AG04449 (cell line): ENCODE results near the gene ANTXR1.
A peak's percentile ranks its signal among the peaks of the same experiment; 100 is the strongest.

ENCODE experiments used
- CTCF ChIA-PET: fragments of 350-600 bp; formaldehyde crosslinking; extraction: SDS; loops from one replicate; lab custom pipeline; 2021; ENCODE audit warnings: antibody characterized with exemption; lab: Yijun Ruan, JAX
- POLR2A ChIA-PET: fragments of 400-600, 350-600 bp; formaldehyde crosslinking; extraction: SDS; loops from one replicate; lab custom pipeline; 2020; ENCODE audit warnings: antibody characterized with exemption, inconsistent platforms; lab: Yijun Ruan, JAX
- DNase-seq: peaks from one replicate; pipeline ENCODE4 v3.0.0-alpha.2; 2010; ENCODE audit warnings: low read depth, low spot score
- H3K4me3 ChIP-seq: 2 replicates; pipeline ENCODE4 v1.5.1; 2011; ENCODE audit warnings: low read depth, mild to moderate bottlenecking, control low read depth, low read length
- TF ChIP-seq, protein P1 (sequence below): IDR thresholded peaks from one replicate; pipeline ENCODE4 v1.5.1; 2011; ENCODE audit warnings: mild to moderate bottlenecking, moderate library complexity, low read length, control low read depth, inconsistent platforms; ENCODE audit not compliant: insufficient read depth; ENCODE audit errors: missing control alignments

ANTXR1 gene

DNA sequence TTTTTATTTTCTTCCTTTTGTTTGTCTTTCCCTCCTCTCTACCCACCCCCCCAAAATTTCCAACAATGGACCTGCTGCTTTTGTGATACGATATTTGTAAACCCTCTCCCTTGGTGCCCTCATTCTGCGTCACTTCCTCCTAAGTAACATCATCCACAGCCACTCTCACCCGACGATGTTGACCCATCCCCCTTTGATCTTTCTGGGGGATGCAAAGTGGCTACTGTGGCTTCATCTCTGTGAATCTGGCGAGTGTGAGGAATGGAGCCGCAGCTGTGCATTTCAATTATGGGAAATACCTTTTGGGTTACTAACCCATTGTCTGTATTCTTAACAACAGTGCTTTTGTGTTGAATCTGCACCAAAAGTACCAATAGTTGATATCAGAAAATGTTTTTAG, 19.4 kb downstream of the ANTXR1 start:
- CTCF ChIA-PET = interaction anchor here (1.9 kb wide), 1 partner anchor 274 kb away, joined by 5 read pairs; no protein-coding TSS in a partner anchor
- POLR2A ChIA-PET = no interaction called here
- no peak for DNase-seq

DNA sequence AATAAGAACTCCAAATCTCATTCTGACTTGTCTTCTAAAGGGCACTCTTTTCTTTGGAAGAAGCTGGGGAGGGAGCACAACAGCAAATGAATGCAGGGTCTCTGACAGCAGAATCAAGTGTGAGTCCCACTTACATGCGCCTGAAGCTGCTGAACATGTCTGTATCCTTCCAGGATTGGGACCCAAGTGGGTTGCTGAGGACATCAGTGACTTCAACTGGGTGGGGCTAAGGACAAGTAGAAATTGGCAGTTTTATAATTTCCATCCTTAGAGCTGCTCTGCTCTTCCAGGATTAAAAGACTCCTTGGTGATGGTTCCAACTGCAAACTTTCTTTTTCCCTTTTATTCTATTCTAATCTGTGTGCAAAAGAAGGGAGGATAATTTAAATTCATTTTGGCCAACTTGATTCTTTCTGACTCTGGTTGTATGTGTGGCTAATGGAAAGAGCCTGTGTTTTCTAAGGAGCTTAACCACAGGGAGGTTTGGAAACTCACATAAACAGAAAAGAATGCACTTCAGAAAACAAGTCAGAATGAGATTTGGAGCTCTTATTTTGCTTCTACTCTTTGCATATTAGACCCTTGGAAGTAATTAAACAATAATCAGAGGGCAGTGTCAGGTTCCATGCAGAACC, 20.6 kb downstream of the ANTXR1 start:
- no peak for DNase-seq
- TF ChIP-seq, protein P1, sequence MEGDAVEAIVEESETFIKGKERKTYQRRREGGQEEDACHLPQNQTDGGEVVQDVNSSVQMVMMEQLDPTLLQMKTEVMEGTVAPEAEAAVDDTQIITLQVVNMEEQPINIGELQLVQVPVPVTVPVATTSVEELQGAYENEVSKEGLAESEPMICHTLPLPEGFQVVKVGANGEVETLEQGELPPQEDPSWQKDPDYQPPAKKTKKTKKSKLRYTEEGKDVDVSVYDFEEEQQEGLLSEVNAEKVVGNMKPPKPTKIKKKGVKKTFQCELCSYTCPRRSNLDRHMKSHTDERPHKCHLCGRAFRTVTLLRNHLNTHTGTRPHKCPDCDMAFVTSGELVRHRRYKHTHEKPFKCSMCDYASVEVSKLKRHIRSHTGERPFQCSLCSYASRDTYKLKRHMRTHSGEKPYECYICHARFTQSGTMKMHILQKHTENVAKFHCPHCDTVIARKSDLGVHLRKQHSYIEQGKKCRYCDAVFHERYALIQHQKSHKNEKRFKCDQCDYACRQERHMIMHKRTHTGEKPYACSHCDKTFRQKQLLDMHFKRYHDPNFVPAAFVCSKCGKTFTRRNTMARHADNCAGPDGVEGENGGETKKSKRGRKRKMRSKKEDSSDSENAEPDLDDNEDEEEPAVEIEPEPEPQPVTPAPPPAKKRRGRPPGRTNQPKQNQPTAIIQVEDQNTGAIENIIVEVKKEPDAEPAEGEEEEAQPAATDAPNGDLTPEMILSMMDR = no peak
- no peak overlapping the region for H3K4me3 ChIP-seq
- ChIA-PET CTCF (interaction anchor here (0.7 to 1.9 kb wide), 3 partner anchors 9 to 273 kb away, joined by 3 to 5 read pairs (median 4); no protein-coding TSS in a partner anchor), POLR2A (interaction anchor here (1.1 kb wide), 1 partner anchor 273 kb away, joined by 3 read pairs; no protein-coding TSS in a partner anchor)

More for the DNA sequence above, 19.4 kb downstream of the ANTXR1 start:
- no peak overlapping the region for H3K4me3 ChIP-seq
- TF ChIP-seq, protein P1 = no peak

DNA sequence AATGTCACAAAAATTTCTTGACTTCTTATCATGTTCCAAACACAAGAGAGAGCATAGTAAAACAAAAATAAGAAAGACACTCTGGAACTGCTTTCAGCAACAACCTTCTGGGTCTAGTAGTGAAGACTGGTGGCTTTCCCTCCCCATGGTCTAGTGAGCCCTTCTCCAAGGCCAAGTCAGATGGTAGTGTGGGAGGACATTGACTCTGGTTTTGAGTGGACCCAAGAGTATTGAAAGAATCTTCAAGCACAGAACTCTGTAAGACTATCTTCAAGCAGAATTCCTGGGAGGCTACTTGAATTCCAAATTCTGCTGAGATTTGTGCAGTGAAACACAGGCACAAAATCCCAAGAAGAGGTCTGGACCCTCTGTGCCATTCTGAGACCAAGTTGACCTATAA, 21.1 kb downstream of the ANTXR1 start:
- ChIA-PET POLR2A (interaction anchor here (1.1 kb wide), 1 partner anchor 273 kb away, joined by 3 read pairs; no protein-coding TSS in a partner anchor), CTCF (interaction anchor here (1.2 to 1.9 kb wide), 2 partner anchors 10 to 273 kb away, joined by 4 to 5 read pairs; no protein-coding TSS in a partner anchor)
- TF ChIP-seq, protein P1 = no peak
- DNase-seq = no peak
- H3K4me3 ChIP-seq = no peak overlapping the region

DNA sequence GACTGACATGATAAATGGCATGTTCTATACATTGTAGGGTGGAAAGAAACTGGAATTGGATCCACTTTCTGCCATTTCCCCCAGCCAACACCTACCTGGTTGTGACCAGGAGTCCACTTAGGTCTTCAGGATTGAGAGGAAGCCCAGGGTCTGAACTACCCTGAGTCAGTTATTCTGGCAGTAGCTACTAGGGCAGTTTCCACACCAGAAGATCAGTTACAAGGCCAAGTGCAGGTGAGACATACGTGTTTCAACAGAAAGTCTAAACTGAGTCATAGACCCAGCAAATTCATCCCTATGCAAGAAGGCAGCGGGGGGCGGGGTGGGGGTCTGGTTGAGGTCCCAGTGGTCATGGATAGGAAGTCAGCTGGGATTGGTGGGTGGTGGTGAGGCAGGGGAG, 21.9 kb downstream of the ANTXR1 start:
- no peak for DNase-seq
- CTCF ChIA-PET = no interaction called here
- POLR2A ChIA-PET = no interaction called here
- TF ChIP-seq, protein P1 = no peak
- no peak overlapping the region for H3K4me3 ChIP-seq

DNA sequence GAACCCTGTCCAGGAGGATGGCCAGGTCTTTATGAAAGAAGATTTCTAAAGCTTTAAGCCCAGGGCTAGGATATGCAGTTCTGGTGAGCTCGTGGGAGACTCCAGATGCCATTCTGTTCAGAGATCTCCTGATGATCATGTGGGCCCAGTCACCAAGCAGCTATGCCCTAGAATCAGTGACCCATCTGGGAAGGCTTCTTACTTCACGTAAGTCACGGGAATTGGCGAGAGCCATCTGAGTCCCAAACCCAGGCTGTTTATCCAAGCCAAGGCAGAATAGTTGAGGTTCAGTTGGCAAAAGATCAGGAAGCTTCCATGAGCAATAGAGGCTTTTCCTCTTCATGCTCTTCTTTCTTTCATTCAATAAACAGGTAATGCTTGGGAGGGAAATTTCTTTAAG, 23.9 kb downstream of the ANTXR1 start:
- ChIA-PET POLR2A (no interaction called here), CTCF (no interaction called here)
- DNase-seq = peak; percentile 62
- no peak overlapping the region for H3K4me3 ChIP-seq
- TF ChIP-seq, protein P1 = no peak

DNA sequence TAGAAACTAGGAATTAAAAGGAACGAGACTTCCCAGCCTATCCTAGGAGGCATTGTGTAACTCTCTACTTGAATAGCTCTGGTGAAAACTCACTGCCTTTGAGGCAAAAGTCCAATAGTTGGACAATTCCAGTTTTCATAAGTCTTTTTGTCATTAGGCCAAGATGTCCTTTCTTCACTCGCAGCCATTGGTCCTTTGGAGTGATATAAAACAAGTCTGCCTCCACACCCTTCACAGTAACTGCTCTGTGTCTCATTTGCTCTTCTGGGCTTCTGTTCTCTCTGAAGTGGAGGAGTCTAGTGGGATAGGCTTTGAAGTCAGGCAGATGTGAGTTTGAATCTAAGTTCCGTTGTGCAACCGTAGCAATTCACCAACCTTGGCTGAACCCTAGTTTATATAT, 28.2 kb downstream of the ANTXR1 start:
- POLR2A ChIA-PET = no interaction called here
- H3K4me3 ChIP-seq = no peak overlapping the region
- CTCF ChIA-PET = no interaction called here
- TF ChIP-seq, protein P1 = no peak
- DNase-seq = no peak
